ENCODE measurements around the gene MXD3.
"Not testable (repeated sequence)": the region's sequence is repeated elsewhere in the genome, so short reads cannot be mapped to it uniquely, and the experiment has no call there.

The MXD3 gene

DNA sequence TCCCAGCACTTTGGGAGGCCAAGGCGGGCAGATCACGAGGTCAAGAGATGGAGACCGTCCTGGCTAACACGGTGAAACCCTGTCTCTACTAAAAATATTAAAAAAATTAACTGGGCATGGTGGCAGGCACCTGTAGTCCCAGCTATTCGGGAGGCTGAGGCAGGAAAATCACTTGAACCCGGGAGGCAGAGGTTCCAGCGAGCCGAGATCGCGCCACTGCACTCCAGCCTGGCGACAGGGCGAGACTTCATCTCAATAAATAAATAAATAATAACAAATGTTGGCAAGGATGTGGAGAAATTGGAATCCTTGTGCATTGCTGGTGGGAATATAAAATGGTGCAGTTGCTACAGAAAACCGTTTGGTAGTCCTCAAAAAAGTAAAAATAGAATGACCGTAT lies 31.3 kb upstream of the MXD3 start:
- not testable (repeated sequence) for DNase-seq (ENCODE audit: low read depth)

DNA sequence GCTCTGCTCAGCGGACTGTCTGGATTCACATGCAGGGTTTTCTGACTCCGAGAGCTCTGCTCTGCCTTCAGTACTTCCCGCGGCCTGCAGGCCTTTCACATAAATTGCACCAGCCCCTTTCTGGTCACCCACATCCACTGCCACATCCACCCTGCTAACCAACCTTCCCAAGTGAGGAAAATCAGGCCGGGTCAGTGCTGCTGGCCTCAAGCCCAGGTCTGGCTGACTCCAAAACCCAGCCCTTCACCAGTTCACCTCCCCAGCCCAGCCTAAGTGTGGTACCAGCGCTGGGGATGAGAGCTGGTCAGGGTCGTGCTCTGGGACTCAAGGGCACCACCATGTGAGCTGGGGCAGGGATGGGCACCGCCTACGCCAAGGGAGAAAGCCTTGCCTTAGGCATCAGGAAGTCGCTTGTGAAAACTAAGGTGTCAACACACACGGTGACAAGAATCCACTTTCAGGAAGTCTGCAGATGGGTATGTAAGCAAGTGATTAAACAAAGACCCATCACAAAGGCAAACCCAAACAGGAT lies 27.5 kb upstream of the MXD3 start:
- no peak for DNase-seq (ENCODE audit: low read depth)

DNA sequence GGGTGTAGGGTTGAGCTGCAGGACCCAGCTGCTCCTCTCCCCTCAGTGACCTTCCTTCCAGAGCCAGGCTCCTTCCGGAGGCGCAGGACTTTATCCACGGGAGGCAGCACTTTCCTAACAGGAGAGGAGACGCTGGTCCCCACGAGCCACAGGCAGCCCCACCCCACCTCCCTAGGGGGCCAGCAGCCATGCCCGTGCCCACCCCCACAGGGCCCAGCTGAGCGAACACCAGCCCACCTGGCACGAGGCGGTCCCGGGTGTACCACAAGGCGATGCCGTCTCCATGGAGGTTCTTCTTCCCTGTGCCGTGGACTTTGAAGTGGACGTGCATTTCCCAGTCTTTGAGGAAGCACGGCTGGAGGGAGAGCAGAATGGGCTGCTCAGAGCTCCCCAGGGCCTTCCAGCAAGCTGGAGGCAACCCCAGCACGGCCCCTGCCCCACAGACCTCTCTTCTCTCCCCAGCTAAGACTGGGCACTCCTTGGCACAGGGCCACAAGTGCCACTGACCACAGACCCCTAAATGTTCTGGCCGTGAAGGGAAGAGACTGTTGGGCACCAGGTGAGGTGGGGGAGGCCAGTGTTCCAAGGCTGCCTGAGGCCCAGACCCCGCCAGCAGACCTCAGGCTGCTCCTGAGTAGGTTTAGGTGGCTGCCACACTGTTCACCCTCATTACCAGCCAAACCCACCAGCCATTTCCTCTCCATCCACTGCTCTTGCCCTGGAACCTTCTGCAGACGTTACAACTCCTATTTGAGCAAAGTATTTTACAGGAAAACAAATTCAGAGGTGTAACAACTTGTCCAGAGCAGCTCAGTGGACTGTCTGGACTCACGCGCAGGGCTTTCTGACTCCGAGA lies 26.8 kb upstream of the MXD3 start:
- DNase-seq (ENCODE audit: low read depth) = no peak

DNA sequence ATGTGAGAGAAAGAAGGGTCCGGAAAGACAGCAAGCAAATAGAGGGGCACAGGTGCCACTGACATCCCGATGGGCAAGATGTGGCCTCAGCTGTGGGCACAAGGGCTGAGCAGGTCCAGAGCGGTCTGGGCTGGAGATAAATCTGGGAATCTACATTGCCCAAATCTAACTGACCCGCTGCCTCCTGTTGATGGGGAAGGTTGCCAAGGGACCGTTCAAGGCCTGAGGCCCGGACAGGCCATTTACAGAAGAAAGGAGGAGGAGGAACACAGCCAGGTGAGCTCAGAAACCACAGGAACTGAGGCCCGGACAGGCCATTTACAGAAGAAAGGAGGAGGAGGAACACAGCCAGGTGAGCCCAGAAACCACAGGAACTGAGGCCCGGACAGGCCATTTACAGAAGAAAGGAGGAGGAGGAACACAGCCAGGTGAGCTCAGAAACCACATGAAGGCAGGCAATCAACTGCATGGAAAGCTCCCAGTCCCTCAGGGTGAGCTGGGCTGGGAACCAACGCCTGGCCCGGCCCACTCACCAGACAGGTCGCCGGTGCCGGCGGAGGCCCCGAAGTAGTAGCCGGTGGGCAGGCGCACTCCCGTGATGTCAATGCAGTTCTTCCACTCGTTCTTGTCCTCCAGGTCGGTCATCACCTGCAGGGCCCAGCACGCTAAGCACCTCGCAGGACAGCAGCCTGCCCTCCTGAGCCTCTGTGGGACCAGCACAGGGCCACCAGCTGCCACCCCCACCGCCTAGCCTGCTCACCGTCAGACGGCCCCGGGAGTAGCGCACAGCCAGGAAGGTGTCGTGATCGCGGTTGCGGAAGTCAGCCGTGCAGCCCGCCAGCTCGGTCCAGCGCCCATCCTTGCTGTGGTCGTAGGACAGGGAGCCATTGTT lies 25.2 kb upstream of the MXD3 start:
- no peak for DNase-seq (ENCODE audit: low read depth)

DNA sequence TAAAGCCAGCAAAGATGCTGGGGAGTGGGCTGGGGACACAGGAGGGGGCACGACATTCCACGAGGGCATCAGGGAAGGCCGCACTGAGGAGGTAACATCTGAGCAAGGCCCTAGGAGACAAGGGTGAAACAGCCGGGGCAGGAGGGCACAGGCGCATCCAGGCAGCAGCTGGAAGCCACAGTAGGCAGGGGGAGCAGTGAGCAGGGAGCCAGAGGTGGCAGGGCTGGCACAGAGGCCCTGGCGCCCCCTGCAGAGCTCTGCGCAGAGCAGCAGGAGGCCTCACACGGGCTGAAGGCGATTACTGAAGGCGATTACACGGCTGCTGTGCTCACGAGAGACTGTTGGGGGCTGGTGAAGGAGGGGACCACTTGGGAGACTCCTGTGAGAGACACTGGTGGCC lies 24.4 kb upstream of the MXD3 start:
- no peak for DNase-seq (ENCODE audit: low read depth)

DNA sequence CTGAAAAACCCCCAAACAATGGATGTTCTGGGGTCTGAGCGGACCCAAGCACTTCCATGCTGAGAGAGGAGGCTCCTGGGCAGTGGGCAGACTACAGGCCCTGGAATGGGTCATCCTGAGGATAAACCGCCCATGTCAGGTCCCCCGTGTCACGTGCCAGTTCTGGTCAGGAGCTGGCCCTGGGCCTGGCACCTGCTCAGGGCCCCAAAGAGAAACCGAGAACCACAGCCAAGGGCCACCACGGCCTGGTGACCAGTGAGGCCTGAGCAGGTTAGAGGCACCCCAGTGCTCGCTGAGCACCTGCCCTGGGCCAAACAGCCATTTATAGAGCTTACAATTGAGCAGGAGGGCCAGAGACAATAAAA lies 24.0 kb upstream of the MXD3 start:
- no peak for DNase-seq (ENCODE audit: low read depth)

DNA sequence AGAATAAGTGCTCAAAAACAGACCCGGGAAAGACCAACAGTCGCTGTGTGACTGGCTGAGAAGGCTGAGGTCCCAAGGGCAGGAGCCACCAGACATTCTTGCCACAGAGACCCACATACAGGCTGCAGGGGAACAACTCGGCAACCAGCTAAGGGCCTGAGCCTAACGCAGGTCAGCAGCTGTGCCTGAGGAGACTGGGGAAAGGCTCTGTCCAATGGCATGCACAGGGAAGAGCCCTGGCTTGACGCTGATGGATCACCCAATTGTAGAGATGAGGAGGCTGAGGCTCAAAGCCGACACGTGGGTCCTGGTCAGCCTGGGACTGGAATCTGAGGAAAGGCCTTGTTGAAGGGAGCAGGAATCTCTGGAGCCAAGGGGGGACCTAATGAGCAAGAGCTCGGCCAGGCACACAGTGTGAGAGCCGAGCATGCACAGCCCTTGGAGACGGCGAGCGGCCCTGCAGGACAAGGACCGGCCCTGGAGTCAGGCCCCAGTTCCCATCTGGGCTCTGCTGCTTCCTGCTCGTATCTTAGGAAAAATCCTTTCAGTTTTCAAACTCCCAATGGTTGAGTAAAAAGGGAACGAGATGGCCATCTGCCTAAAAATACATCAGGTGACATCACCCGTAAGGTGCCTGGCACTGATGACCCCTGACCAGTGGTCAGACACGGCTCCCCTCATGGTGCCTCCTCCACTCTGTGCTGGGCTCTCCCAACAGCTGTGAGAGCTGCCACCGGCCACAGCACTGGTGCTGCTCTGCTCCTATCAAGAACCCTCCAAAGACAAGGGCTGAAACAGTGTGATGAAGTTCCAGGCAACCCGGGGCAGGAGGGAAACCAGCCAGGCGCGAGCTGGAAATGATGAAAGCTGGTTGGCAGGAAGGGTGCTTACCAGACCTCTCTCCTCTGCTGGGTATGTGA lies 23.3 kb upstream of the MXD3 start:
- no peak for DNase-seq (ENCODE audit: low read depth)

DNA sequence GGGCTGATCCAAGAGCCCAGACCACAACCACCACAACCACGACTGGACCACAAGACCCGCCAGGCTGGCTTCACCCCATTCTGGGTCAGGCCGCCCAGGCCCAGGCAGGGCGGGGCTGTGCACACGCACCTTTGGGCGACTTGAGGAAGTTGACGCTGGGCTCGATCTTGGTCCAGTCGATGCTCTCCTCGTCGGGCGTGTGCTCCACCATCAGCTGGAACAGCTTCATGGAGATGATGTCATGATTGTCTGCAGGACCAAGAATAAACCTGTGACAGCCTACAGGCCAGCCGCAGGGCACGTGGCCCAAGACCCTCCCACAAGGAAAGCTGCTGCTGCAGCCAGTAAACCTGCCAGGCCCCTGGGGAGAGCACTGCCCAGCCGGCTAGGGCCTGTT lies 22.5 kb upstream of the MXD3 start:
- DNase-seq (ENCODE audit: low read depth) = no peak

DNA sequence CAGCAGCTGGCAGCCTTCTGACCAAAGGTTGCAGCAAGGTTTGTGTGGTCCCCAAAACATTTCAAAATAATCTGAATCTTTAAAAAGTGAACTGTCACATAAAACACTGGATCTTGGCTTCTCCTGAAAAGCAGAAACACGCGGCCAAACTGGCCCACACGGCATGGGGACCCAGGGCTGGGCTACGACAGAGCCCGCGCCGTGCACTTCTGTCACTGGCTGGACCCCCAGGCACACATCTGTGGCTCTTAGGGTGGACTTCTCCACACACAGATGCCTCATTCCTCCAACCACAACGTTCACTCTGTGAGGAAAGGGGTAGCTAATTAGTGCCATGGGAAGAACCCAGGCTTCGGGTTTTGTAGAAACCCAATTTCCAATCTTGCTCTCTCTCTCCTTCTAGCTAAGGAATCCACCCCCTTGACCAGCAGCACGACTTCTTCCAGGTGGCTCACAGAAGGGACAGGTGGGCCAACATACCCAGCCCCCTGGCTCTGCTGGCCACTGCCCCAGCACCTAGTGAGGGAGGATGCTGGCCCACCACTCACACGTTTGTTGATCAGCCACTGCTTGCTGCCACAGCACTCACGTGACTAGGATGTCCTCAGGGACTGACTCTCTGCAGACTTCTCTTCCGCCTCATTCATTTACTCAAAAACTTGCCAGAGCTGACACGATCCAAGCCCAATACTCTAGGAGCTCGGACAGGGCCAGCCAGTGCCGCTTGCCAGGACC lies 21.9 kb upstream of the MXD3 start:
- no peak for DNase-seq (ENCODE audit: low read depth)

DNA sequence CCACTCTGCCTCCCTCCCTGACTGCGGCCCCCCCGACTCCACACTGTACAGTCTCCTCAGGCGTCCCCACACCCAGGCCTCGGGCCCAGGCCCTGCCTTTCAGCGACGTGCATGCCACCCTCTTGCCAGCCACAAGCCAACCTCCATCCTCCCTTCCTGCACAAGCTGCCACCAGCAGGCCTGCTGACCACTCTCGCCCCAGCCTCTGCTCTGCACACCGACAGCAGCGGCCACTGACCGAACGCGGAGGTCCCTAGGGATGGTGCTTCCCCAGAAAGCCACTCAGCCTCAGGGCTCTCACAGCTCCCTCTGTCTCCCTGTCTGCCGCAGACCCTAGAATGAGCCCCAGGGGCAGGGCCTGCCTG lies 21.2 kb upstream of the MXD3 start:
- DNase-seq (ENCODE audit: low read depth) = no peak

DNA sequence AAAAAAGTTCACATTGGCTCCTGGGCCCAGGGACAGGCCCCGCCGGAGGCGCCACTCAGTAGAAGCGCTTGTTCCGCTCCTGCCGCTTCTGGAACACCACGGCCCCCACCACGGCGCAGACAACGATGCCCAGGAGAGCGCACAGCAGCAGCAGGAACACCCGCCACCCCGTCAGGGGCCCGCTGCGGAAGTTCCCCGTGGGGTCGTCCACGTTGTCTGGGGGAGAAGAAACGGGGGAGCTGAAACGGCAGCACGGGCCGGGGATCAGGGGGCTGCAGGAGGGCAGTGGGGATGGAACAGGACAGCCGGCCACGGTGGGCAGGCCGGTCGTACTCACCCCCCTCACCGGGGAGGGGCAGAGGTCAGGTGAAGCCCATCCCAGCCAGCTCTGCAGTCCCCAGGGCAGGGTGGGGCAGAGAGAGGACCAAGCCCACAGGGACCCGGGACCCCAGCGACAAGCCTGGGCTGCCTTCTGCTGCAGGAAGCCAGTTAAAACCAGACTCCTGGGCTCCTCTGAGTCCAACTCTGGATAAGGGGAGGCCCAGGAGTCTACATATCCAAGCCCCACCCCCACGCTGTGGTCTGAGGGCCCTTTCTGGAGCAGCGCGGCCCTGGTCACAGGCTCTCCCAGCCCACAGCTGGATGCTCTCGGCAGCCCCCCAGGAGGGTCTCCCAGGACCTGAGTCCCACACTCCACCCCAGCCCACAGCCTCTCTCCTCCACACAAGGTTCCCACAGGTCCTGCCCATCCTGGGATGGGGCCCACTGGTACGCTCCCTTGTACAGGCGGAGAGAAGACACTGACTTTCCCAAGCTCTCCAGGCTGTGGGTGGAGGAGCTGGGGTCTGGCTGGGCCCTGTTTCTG lies 20.6 kb upstream of the MXD3 start:
- no peak for DNase-seq (ENCODE audit: low read depth)

DNA sequence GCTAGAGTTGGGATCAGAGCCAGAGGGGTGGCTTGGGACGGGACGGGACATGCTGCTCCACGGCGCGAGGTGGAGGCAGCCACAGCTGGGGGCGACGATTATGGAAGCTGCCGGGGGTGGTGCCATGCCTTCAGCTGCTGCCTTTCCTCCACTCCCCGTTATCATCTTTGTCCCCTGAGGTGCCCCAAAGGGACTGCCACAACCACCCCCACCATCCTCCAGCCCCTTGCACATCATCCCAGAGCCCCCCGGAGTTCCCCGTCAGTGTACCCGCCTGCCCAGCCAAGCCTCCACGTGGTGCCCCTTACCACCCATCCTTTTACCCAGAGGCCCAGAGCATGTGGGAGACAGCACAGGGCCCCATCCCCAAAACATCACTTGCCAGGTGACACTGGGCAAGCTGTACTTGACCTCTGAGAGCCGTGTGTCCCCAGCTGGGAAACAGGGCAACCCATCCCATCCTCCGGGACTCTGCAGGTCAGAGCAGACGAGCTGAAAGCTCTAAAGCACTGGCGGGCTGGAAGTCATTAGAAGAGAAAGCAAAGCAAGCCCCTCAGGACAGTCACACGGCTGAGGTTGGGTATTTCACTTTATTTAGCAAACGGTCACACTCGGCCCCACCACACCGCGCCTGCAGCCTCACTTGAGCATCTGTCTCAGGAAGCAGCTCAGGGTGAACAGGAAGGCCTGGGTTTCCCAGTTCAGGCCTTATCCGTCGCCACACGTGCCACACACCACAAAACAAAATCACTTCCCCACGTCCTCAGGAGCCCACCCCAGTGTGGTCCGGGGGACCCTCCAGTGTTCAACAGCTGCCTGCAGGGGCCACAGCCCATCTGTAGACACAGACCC lies 19.5 kb upstream of the MXD3 start:
- DNase-seq (ENCODE audit: low read depth) = no peak

DNA sequence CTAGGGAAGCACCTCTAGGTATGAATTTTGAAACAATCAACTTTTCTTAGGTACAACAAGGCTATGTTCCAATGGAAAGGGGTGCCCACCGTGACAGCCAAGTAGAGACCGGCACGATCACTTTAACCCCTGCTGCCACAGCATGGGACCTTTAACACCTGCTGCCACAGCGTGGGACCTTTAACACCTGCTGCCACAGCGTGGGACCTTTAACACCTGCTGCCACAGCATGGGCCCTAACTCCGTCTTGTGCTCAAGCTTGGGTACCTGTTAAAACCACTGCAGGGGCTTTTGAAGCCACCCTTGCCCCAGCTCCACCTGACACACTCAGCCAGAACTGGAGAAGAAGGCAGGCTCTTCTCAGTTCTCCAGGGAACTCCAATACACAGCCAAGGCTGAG lies 18.2 kb upstream of the MXD3 start:
- no peak for DNase-seq (ENCODE audit: low read depth)

DNA sequence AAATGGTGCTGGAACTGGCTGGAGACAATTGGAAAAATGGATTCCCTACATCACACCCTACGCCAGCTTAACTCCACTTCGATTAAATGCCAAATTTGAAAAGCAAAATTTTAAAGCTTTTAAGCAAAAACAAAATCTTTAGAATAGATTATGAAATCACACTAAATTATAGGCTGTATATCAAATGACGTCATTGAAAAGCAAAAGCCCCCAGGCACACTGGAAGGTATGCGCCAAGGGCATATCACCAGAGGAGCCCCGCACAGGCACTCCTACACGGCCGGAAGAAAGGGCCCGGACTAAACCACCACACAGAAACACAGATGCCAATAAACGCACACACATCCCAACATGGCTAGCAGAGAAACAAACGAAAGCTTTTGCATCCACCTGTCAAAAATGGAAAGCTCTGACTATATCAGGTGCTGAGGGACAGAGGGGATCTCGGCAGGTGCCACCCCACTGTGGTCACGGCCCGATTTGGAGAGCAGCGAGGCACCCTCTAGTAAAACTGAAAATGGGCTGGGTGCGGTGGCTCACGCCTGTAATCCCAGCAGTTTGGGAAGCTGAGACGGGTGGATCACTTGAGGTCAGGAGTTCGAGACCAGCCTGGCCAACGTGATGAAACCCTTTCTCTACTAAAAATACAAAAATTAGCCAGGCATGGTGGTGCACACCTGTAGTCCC lies 17.0 kb upstream of the MXD3 start:
- DNase-seq (ENCODE audit: low read depth) = no peak

DNA sequence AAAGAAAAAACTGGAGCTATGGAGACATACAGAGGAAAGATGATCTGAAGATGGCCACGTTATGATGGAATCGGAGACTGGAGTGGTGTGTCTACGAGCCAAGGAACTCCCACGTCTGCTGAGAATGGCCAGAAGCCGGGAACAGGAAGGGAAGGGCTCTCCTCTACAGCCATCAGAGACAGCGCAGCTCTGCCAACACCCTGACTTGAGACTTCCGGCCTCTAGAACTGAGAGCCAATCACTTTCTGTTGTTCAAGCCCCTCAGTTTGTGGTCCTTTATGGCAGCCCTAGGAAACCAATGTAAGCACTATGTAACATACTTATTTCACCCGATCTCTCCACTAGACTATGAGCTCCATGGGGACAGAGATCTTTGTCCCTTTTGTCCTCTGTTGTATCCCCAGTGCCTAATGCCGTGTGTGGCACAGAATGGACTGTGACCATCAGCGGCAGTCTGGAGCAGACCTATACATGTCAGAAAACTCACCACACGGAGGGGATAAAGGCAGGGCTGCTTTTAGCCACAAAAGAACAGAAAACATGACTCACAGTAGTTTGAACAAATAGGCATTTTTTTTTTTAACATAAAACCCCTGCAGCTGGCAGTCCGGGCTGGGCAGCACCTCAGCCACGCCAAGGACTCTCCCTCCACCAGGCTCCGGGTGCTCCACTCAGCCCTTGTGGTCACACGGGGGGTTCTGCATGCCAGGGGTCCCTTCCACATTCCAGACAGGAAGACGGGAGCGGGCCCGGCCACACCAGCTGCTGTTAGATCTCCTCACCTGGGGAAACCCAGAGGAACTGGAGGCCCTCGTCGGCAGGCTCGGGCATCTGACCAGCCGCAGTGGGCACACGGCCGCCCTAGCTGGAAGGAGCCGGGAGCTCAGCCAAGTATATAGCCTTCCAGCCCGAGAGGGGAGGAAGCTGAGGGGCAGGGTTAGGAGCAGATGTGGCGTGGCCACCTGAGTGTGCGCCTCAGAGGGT lies 16.1 kb upstream of the MXD3 start:
- DNase-seq (ENCODE audit: low read depth) = no peak

DNA sequence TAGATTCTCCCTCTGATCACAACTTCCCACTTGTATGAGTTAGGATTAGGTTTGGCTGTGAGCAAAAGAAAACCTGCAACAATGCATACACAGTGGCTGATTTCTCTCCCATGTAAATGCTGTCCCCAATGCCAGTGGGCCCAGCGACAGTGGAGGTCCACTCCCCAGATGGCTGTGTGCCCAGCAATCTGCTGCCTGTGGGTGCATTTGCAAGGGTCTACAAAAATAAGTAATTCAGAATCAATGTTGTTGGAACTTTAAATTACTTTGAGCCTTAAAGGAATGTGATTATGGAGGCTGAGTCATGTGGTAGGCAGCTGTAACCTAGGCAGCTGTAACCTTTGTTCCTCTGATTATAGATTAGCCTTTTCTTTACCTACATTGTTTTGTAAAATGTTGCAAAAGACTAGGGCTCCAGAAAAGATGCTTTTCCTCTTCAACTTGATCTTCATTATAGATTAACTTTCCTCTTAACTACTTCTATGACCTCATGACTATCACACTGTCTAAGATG lies 14.2 kb upstream of the MXD3 start:
- DNase-seq (ENCODE audit: low read depth) = no peak

DNA sequence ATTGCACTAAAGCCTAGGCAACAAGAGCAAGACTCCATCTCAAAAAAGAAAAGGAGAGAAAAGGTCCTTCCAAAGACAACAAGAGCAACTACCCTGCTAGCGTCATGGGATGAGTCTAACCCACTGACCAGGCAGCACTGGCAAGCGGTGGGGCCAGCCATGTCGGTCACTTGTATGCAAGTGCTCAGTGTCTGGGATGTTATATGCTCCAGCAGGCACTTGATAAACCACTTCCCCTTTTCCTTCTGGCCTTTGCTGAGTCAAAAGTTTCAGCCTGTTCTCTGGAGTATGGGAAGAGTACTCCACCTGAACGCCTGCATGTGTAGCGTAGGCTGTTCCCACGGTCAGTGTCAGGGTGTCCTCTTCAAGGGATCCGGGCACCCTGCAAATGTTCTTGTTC lies 9.2 kb upstream of the MXD3 start:
- no peak for DNase-seq (ENCODE audit: low read depth)
